Keratinocyte (primary cell): ENCODE results near the gene KRT24. TPM values are rescaled to one million over a fixed set of nuclear protein-coding genes. Genes with fewer than 3 reads are reported as not detected.

ENCODE experiments used
- DNase-seq: peaks from one replicate; pipeline ENCODE4 v3.0.0-alpha.2; 2011; ENCODE audit warnings: low read depth, missing footprints, low spot score
- FAIRE-seq: peaks from 2 replicates; lab custom pipeline; 2011; peaks lifted over from hg19 to GRCh38; lab: Jason Lieb, UNC
- H2AFZ ChIP-seq: 2 replicates; pipeline ENCODE4 v1.6.0; 2012; ENCODE audit warnings: low read length, control low read depth, inconsistent platforms; ENCODE audit not compliant: control insufficient read depth
- H3K27ac ChIP-seq: 2 replicates; pipeline ENCODE4 v1.5.1; 2011; ENCODE audit warnings: low read length; ENCODE audit not compliant: control insufficient read depth, insufficient read depth
- H3K27me3 ChIP-seq: 3 replicates; pipeline ENCODE4 v1.6.0; 2011; ENCODE audit warnings: low read length; ENCODE audit not compliant: control insufficient read depth, insufficient read depth; ENCODE audit errors: extremely low read depth
- H3K36me3 ChIP-seq, 2 experiments: 2 replicates in 1 of 2; 3 replicates in 1 of 2; pipeline ENCODE4 v1.5.1; 2011; ENCODE audit warnings: low read length in 2 of 2, mild to moderate bottlenecking in 1 of 2; ENCODE audit not compliant: control insufficient read depth in 2 of 2, insufficient read depth in 2 of 2; ENCODE audit errors: extremely low read depth in 1 of 2
- H3K4me1 ChIP-seq: 3 replicates; pipeline ENCODE4 v1.5.1; 2011; ENCODE audit warnings: low read length; ENCODE audit not compliant: control insufficient read depth, insufficient read depth; ENCODE audit errors: extremely low read depth
- H3K4me2 ChIP-seq: 3 replicates; pipeline ENCODE4 v1.6.0; 2011; ENCODE audit warnings: low read depth, low read length; ENCODE audit not compliant: control insufficient read depth, insufficient read depth; ENCODE audit errors: extremely low read depth
- H3K4me3 ChIP-seq, 3 experiments: fragments of 200-600 bp in 1 of 3; sonication (generic) in 1 of 3; 2 replicates in 2 of 3; 3 replicates in 1 of 3; pipeline ENCODE4 v1.5.1; 2011 to 2016; ENCODE audit warnings: low read length in 3 of 3, mild to moderate bottlenecking in 3 of 3, control low read depth in 2 of 3, inconsistent platforms in 1 of 3, low read depth in 1 of 3, mixed read lengths in 1 of 3, mixed run types in 1 of 3, moderate library complexity in 1 of 3; ENCODE audit not compliant: control insufficient read depth in 2 of 3, insufficient read depth in 2 of 3; ENCODE audit errors: extremely low read depth in 1 of 3
- H3K79me2 ChIP-seq: 2 replicates; pipeline ENCODE4 v1.6.0; 2012; ENCODE audit warnings: low read length; ENCODE audit not compliant: control insufficient read depth, insufficient read depth
- H3K9ac ChIP-seq: 3 replicates; pipeline ENCODE4 v1.6.0; 2011; ENCODE audit warnings: low read length; ENCODE audit not compliant: control insufficient read depth, insufficient read depth; ENCODE audit errors: extremely low read depth
- H3K9me1 ChIP-seq: 3 replicates; pipeline ENCODE4 v1.6.0; 2011; ENCODE audit warnings: low read length; ENCODE audit not compliant: control insufficient read depth, insufficient read depth; ENCODE audit errors: extremely low read depth
- H3K9me3 ChIP-seq: 2 replicates; pipeline ENCODE4 v1.5.1; 2012; ENCODE audit warnings: low read depth, low read length; ENCODE audit not compliant: control insufficient read depth
- H4K20me1 ChIP-seq: 3 replicates; pipeline ENCODE4 v1.6.0; 2011; ENCODE audit warnings: low read length; ENCODE audit not compliant: control insufficient read depth, insufficient read depth; ENCODE audit errors: extremely low read depth
- EZH2 ChIP-seq: IDR thresholded peaks from one replicate; pipeline ENCODE4 v1.6.1; 2012; ENCODE audit warnings: inconsistent platforms, mild to moderate bottlenecking, low read length, moderate library complexity
- dilution Hi-C: fragments of 300-500 bp; cut with MboI; formaldehyde crosslinking; loops from one replicate; pipeline ENCODE4 v1.7.0; 2020; ENCODE audit warnings: low sequenced_read_pairs; ENCODE audit not compliant: extremely low pct_ligation_motif_present
- polyA plus RNA-seq, 5 experiments: library from polyadenylated mRNA; depleted of rRNA in 3 of 5; stranded (reverse) in 3 of 5; stranded (forward) in 1 of 5; unstranded in 1 of 5; fragments of >200 nt; gene quantifications; 1 replicate in 1 of 5; 2 replicates in 3 of 5; 3 replicates in 1 of 5; pipeline versions ENCODE4 v1.2.1 to v1.2.3, GENCODE V29; 2011 to 2012; ENCODE audit warnings: missing spikeins in 2 of 5, low read depth in 1 of 5, low replicate concordance in 1 of 5
- TF ChIP-seq, protein P1 (sequence below), 3 experiments: IDR thresholded peaks in 1 of 3; conservative IDR thresholded peaks in 1 of 3; optimal IDR thresholded peaks in 1 of 3; 2 replicates in 2 of 3; 3 replicates in 1 of 3; pipeline versions ENCODE3 to v1.5.1; 2011; ENCODE audit warnings: low read length in 3 of 3, mild to moderate bottlenecking in 3 of 3, moderate library complexity in 2 of 3, control low read depth in 1 of 3, inconsistent platforms in 1 of 3; ENCODE audit not compliant: insufficient read depth in 2 of 3; ENCODE audit errors: extremely low read depth in 1 of 3

Gene KRT24
- polyA plus RNA-seq, 1 donor (not counting 4 experiments of a cell fraction or from before 2014, with no cell fraction given) = 1.0 TPM

DNA sequence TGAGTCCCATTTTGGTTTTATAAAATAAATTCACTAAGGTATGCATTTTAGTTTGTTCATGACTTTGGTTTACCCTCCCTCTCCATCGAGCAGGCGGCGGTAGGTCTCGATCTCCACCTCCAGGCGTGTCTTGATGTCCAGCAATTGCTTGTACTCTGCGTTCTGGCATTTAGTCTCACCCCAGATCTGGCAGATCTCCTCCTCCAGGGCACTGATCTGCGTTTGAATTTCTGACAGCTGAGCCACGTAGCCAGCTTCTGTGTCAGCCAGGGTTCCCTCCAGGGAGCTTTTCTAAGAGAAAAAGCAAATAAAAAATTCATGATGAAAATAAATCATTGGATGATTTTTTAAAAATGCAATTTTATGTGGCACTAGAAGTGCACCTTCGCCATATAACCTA is 4.2 kb downstream of the KRT24 start:
- no peak for DNase-seq
- TF ChIP-seq, protein P1, sequence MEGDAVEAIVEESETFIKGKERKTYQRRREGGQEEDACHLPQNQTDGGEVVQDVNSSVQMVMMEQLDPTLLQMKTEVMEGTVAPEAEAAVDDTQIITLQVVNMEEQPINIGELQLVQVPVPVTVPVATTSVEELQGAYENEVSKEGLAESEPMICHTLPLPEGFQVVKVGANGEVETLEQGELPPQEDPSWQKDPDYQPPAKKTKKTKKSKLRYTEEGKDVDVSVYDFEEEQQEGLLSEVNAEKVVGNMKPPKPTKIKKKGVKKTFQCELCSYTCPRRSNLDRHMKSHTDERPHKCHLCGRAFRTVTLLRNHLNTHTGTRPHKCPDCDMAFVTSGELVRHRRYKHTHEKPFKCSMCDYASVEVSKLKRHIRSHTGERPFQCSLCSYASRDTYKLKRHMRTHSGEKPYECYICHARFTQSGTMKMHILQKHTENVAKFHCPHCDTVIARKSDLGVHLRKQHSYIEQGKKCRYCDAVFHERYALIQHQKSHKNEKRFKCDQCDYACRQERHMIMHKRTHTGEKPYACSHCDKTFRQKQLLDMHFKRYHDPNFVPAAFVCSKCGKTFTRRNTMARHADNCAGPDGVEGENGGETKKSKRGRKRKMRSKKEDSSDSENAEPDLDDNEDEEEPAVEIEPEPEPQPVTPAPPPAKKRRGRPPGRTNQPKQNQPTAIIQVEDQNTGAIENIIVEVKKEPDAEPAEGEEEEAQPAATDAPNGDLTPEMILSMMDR (optimal IDR thresholded peaks at IDR 0.05 in 1 of 3, IDR thresholded peaks at IDR 0.05 in 1 of 3, conservative IDR thresholded peaks at IDR 0.05 in 1 of 3; ENCODE audit: extremely low read depth in 1 of 3, insufficient read depth in 2 of 3, low read length in 3 of 3) = no peak
- no peak for TF ChIP-seq EZH2

DNA sequence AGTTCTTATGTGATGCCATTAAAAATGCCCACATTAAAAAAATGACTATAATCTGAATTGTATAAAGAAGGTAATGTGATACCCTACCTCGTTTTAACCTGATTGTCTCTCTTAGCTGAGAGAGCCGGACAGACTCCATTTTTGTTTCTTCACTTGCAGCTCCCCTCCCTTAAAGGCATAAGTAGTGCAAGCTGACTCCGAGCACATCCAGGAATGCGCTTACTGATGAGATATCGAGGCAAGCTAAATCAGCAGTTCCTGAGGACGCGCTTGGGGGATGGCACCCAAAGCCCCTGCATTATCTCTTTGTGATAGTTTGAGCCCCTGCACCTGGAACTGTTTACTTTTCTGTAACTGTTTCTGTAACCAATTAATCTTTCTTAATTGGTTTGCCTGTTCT is 6.3 kb downstream of the KRT24 start:
- TF ChIP-seq, protein P1 (optimal IDR thresholded peaks at IDR 0.05 in 1 of 3, IDR thresholded peaks at IDR 0.05 in 1 of 3, conservative IDR thresholded peaks at IDR 0.05 in 1 of 3; ENCODE audit: extremely low read depth in 1 of 3, insufficient read depth in 2 of 3, low read length in 3 of 3) = no peak
- TF ChIP-seq EZH2 = no peak
- FAIRE-seq = no peak
- Histone ChIP-seq H3K9me1 (no peaks in the 10 kb centered on the region), H3K79me2 (no peaks in the 10 kb centered on the region), H3K9me3 (no peaks in the 10 kb centered on the region), H3K27me3 (no peaks in the 10 kb centered on the region), H2AFZ (no peak overlapping the region), H3K4me2 (peak overlapping the region; percentile 61), H4K20me1 (no peaks in the 10 kb centered on the region), H3K27ac (no peak overlapping the region), H3K36me3 (no peaks in the 10 kb centered on the region), H3K4me3 (no peak overlapping the region), H3K9ac (no peak overlapping the region), H3K4me1 (peaks cover 11% of the 10 kb centered on the region)
- dilution Hi-C loops = no loop called here
- DNase-seq = no peak

More for the DNA sequence above, 4.2 kb downstream of the KRT24 start:
- H3K36me3 ChIP-seq = no peaks in the 10 kb centered on the region
- no peak overlapping the region for H3K27ac ChIP-seq
- no peaks in the 10 kb centered on the region for H3K9me1 ChIP-seq
- no peaks in the 10 kb centered on the region for H4K20me1 ChIP-seq
- H3K4me1 ChIP-seq = peaks cover 11% of the 10 kb centered on the region
- H3K27me3 ChIP-seq = no peaks in the 10 kb centered on the region
- H3K9me3 ChIP-seq = no peaks in the 10 kb centered on the region
- H3K9ac ChIP-seq = no peak overlapping the region
- H3K4me3 ChIP-seq = no peak overlapping the region
- H3K79me2 ChIP-seq = no peaks in the 10 kb centered on the region
- FAIRE-seq = no peak
- dilution Hi-C loops = no loop called here
- H3K4me2 ChIP-seq = no peak overlapping the region
- H2AFZ ChIP-seq = no peak overlapping the region
